ENCODE results near the gene FLT4. TPM values are rescaled to one million over a fixed set of nuclear protein-coding genes. Genes with fewer than 3 reads are reported as not detected.

FLT4 gene
- total and polyA plus RNA-seq, 2 experiments from 2014 or later: 3.4 to 13.8 TPM

GRCh38 chr5:180618829-180619562 lies 30.4 kb downstream of the FLT4 start:
- H3K27ac ChIP-seq (ENCODE audit: low read depth): no peak overlapping the region
- H2AFZ ChIP-seq: peak overlapping the region; percentile 87
- Mint-ChIP-seq H3K27ac (no peak overlapping the region), H3K4me3 (peak overlapping the region; percentile 69), H3K4me1 (peaks cover 5% of the 10 kb centered on the region; the same call in 2 of the 3 replicates), H3K9me3 (no peaks in the 10 kb centered on the region; the same call in 2 of the 3 replicates), H3K36me3 (ENCODE audit: low read depth) (peaks cover 3% of the 10 kb centered on the region; the same call in 1 of the 3 replicates), H3K27me3 (ENCODE audit: insufficient read depth, low read depth, poor library complexity) (peaks cover 15% of the 10 kb centered on the region)
- no peaks in the 10 kb centered on the region for H3F3A ChIP-seq (replicated peaks; ENCODE audit: low read depth)
- peak overlapping the region; percentile 71 for H3K4me3 ChIP-seq
- DNase-seq (ENCODE audit: low spot score) (peak; percentile 83), ATAC-seq (peak; percentile 78)
- peak overlapping the region; percentile 87 for H3K4me2 ChIP-seq
- no peaks in the 10 kb centered on the region for H3K4me1 ChIP-seq (ENCODE audit: insufficient read depth)
- H3K36me3 ChIP-seq (ENCODE audit: insufficient read depth): no peaks in the 10 kb centered on the region
- H3K79me2 ChIP-seq (replicated peaks; ENCODE audit: insufficient read depth): no peaks in the 10 kb centered on the region
- H4K20me1 ChIP-seq (replicated peaks; ENCODE audit: insufficient read depth): no peaks in the 10 kb centered on the region
- TF ChIP-seq CREB1 (CRISPR knock-in tag; IDR thresholded peaks at IDR 0.05; ENCODE audit: low read depth) (no peak), STAT1 (IDR thresholded peaks at IDR 0.05; ENCODE audit: unreplicated experiment) (no peak), ZNF331 (CRISPR knock-in tag; IDR thresholded peaks at IDR 0.05; ENCODE audit: low read depth) (no peak), NANOG (IDR thresholded peaks at IDR 0.05; ENCODE audit: borderline replicate concordance) (no peak), ZNF462 (CRISPR knock-in tag; IDR thresholded peaks at IDR 0.05) (no peak), POLR2AphosphoS5 (IDR thresholded peaks at IDR 0.05; ENCODE audit: low read depth) (no peak), JUNB (IDR thresholded peaks at IDR 0.05; ENCODE audit: unreplicated experiment) (no peak), CTCF (conservative IDR thresholded peaks at IDR 0.05; ENCODE audit: low read depth in 2 of 2) (peak; percentile 41 to 78), EZH2 (IDR thresholded peaks at IDR 0.05; ENCODE audit: low read depth, unreplicated experiment) (peak; percentile 12), EZH2phosphoT487 (IDR thresholded peaks at IDR 0.05; ENCODE audit: unreplicated experiment) (no peak), ZNF114 (CRISPR knock-in tag; IDR thresholded peaks at IDR 0.05) (no peak)
- TF ChIP-seq, protein P1, sequence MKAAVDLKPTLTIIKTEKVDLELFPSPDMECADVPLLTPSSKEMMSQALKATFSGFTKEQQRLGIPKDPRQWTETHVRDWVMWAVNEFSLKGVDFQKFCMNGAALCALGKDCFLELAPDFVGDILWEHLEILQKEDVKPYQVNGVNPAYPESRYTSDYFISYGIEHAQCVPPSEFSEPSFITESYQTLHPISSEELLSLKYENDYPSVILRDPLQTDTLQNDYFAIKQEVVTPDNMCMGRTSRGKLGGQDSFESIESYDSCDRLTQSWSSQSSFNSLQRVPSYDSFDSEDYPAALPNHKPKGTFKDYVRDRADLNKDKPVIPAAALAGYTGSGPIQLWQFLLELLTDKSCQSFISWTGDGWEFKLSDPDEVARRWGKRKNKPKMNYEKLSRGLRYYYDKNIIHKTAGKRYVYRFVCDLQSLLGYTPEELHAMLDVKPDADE (IDR thresholded peaks at IDR 0.05): no peak
- TF ChIP-seq, protein P2, sequence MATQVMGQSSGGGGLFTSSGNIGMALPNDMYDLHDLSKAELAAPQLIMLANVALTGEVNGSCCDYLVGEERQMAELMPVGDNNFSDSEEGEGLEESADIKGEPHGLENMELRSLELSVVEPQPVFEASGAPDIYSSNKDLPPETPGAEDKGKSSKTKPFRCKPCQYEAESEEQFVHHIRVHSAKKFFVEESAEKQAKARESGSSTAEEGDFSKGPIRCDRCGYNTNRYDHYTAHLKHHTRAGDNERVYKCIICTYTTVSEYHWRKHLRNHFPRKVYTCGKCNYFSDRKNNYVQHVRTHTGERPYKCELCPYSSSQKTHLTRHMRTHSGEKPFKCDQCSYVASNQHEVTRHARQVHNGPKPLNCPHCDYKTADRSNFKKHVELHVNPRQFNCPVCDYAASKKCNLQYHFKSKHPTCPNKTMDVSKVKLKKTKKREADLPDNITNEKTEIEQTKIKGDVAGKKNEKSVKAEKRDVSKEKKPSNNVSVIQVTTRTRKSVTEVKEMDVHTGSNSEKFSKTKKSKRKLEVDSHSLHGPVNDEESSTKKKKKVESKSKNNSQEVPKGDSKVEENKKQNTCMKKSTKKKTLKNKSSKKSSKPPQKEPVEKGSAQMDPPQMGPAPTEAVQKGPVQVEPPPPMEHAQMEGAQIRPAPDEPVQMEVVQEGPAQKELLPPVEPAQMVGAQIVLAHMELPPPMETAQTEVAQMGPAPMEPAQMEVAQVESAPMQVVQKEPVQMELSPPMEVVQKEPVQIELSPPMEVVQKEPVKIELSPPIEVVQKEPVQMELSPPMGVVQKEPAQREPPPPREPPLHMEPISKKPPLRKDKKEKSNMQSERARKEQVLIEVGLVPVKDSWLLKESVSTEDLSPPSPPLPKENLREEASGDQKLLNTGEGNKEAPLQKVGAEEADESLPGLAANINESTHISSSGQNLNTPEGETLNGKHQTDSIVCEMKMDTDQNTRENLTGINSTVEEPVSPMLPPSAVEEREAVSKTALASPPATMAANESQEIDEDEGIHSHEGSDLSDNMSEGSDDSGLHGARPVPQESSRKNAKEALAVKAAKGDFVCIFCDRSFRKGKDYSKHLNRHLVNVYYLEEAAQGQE (IDR thresholded peaks at IDR 0.05; ENCODE audit: unreplicated experiment): no peak
- H3K9me2 ChIP-seq (ENCODE audit: insufficient read depth): no peaks in the 10 kb centered on the region
- H3K27me3 ChIP-seq (ENCODE audit: insufficient read depth): peaks cover 9% of the 10 kb centered on the region; the same call in 1 of the 2 replicates
